Gastroesophageal sphincter (tissue), 4 donors: Measurements from ENCODE around the gene DNAH10. TPM values are rescaled to one million over a fixed set of nuclear protein-coding genes. Genes with fewer than 3 reads are reported as not detected.

Experiments
- ATAC-seq: fragments of 150-250 bp; one replicate; pipeline ENCODE4 v1.9.1; 2016; ENCODE audit warnings: mild to moderate bottlenecking, moderate library complexity
- H3K27ac ChIP-seq, 4 donors: fragments of 200-600 bp; sonication (generic) in 3 of 4; 1 replicate in 3 of 4; 2 replicates in 1 of 4; pipeline ENCODE4 v1.5.1; 2016 to 2019
- H3K27me3 ChIP-seq: fragments of 200-600 bp; sonication (generic); one replicate; pipeline ENCODE4 v1.5.1; 2019
- H3K36me3 ChIP-seq, 2 donors: fragments of 200-600 bp; sonication (generic); one replicate each; pipeline ENCODE4 v1.5.1; 2019; ENCODE audit warnings: control low read depth in 1 of 2
- H3K4me1 ChIP-seq, 3 donors: fragments of 200-600 bp; sonication (generic); 1 replicate in 2 of 3; 2 replicates in 1 of 3; pipeline ENCODE4 v1.5.1; 2016 to 2019; ENCODE audit warnings: control low read depth in 2 of 3
- H3K4me3 ChIP-seq, 2 donors: fragments of 200-600 bp; sonication (generic); one replicate each; pipeline ENCODE4 v1.5.1; 2019; ENCODE audit warnings: mild to moderate bottlenecking in 1 of 2, moderate library complexity in 1 of 2
- H3K9me3 ChIP-seq, 3 donors: fragments of 200-600 bp; sonication (generic); one replicate each; pipeline ENCODE4 v1.5.1; 2017 to 2019; ENCODE audit warnings: control low read depth in 2 of 3
- CTCF ChIP-seq, 4 experiments: fragments of 200-600 bp in 2 of 4; fragments of 450-650 bp in 2 of 4; sonication (generic) in 1 of 4; IDR thresholded peaks; one replicate each; pipeline ENCODE4 v1.5.1; 2017 to 2019; ENCODE audit warnings: antibody characterized with exemption in 4 of 4, mild to moderate bottlenecking in 2 of 4, moderate library complexity in 2 of 4
- EP300 ChIP-seq: sonication (generic); formaldehyde crosslinking; IDR thresholded peaks from one replicate; pipeline ENCODE4 v1.6.1; 2017; ENCODE audit warnings: antibody characterized with exemption, mild to moderate bottlenecking
- POLR2A ChIP-seq, 2 donors: fragments of 450-650 bp; IDR thresholded peaks; one replicate each; pipeline ENCODE4 v1.6.1; 2017; ENCODE audit warnings: antibody characterized with exemption in 2 of 2, mild to moderate bottlenecking in 2 of 2, moderate library complexity in 1 of 2
- POLR2AphosphoS5 ChIP-seq: sonication (generic); formaldehyde crosslinking; IDR thresholded peaks from one replicate; pipeline ENCODE4 v1.6.1; 2017; ENCODE audit warnings: antibody characterized with exemption
- WGBS, 2 donors: methylation state at CpG; one replicate each; pipeline ENCODE4 v1.1.5; 2018; ENCODE audit warnings: low coverage in 1 of 2; 5-methylcytosine and 5-hydroxymethylcytosine counted together
- total RNA-seq, 4 donors: library from RNA; depleted of rRNA; stranded (reverse); fragments of >200 nt; gene quantifications; one replicate each; pipeline ENCODE4 v1.1.0, GENCODE V29; 2016

Gene DNAH10
- total RNA-seq, 4 donors from 2014 or later = not detected

GRCh38 chr12:123917337-123917850 lies 155.3 kb downstream of the DNAH10 start:
- no peak overlapping the region for H3K4me3 ChIP-seq
- no peak overlapping the region for H3K27ac ChIP-seq
- no peaks in the 10 kb centered on the region for H3K4me1 ChIP-seq
- H3K36me3 ChIP-seq = no peaks in the 10 kb centered on the region
- TF ChIP-seq POLR2AphosphoS5 = no peak
- no peak for TF ChIP-seq EP300
- TF ChIP-seq CTCF (IDR thresholded peaks at IDR 0.05) = no peak
- no peak for TF ChIP-seq POLR2A (IDR thresholded peaks at IDR 0.05)
- H3K27me3 ChIP-seq = peaks cover 56% of the 10 kb centered on the region
- no peaks in the 10 kb centered on the region for H3K9me3 ChIP-seq
- ATAC-seq = no peak
- WGBS, 2 donors = 75 to 86% methylated on average over 1 to 3 of the region's 19 CpGs

- Histone ChIP-seq H3K9me3 (no peaks in the 10 kb centered on the region), H3K4me3 (no peak overlapping the region), H3K36me3 (no peaks in the 10 kb centered on the region), H3K27me3 (peaks cover 45% of the 10 kb centered on the region), H3K27ac (no peak overlapping the region), H3K4me1 (no peaks in the 10 kb centered on the region)
- no peak for ATAC-seq
- no peak for TF ChIP-seq EP300
- no peak for TF ChIP-seq POLR2A (IDR thresholded peaks at IDR 0.05)
- TF ChIP-seq POLR2AphosphoS5 = no peak
- TF ChIP-seq CTCF (IDR thresholded peaks at IDR 0.05) = no peak
- 40 to 67% methylated on average over 3 of the region's 3 CpGs for WGBS, 2 donors
These were observed 157.9 kb downstream of the DNAH10 start for GRCh38 chr12:123919980-123920360.

GRCh38 chr12:123923038-123923437 lies 160.9 kb downstream of the DNAH10 start:
- no peak overlapping the region for H3K27ac ChIP-seq
- peaks cover 16% of the 10 kb centered on the region for H3K27me3 ChIP-seq
- H3K4me1 ChIP-seq = no peaks in the 10 kb centered on the region
- H3K9me3 ChIP-seq = no peaks in the 10 kb centered on the region
- 76 to 88% methylated on average over 1 to 2 of the region's 2 CpGs for WGBS, 2 donors
- no peak for ATAC-seq
- TF ChIP-seq CTCF (IDR thresholded peaks at IDR 0.05) (no peak), EP300 (no peak), POLR2AphosphoS5 (no peak), POLR2A (IDR thresholded peaks at IDR 0.05) (no peak)
- no peaks in the 10 kb centered on the region for H3K36me3 ChIP-seq
- H3K4me3 ChIP-seq = no peak overlapping the region

- peaks cover 7% of the 10 kb centered on the region for H3K27me3 ChIP-seq
- H3K9me3 ChIP-seq = no peaks in the 10 kb centered on the region
- TF ChIP-seq POLR2A (IDR thresholded peaks at IDR 0.05) = no peak
- no peak for TF ChIP-seq EP300
- TF ChIP-seq POLR2AphosphoS5 = no peak
- TF ChIP-seq CTCF (IDR thresholded peaks at IDR 0.05) = no peak
- WGBS, 2 donors = 34 to 42% methylated on average over 2 to 3 of the region's 7 CpGs
- H3K36me3 ChIP-seq = no peaks in the 10 kb centered on the region
- no peaks in the 10 kb centered on the region for H3K4me1 ChIP-seq
- no peak overlapping the region for H3K27ac ChIP-seq
- ATAC-seq = no peak
- H3K4me3 ChIP-seq = no peak overlapping the region
These were observed 161.8 kb downstream of the DNAH10 start for GRCh38 chr12:123923927-123924326.

- no peak for ATAC-seq
- no peak overlapping the region for H3K4me3 ChIP-seq
- TF ChIP-seq EP300 (no peak), POLR2AphosphoS5 (no peak), POLR2A (IDR thresholded peaks at IDR 0.05) (no peak), CTCF (IDR thresholded peaks at IDR 0.05) (no peak)
- no peaks in the 10 kb centered on the region for H3K9me3 ChIP-seq
- no peaks in the 10 kb centered on the region for H3K36me3 ChIP-seq
- H3K27me3 ChIP-seq = peaks cover 3% of the 10 kb centered on the region
- no peaks in the 10 kb centered on the region for H3K4me1 ChIP-seq
- 84 to 100% methylated on average over 3 to 4 of the region's 4 CpGs for WGBS, 2 donors
- no peak overlapping the region for H3K27ac ChIP-seq
These were observed 162.4 kb downstream of the DNAH10 start for GRCh38 chr12:123924539-123924938.
